Lower leg skin (tissue), 4 donors: Measurements from ENCODE around the gene CRTC3. TPM values are rescaled to one million over a fixed set of nuclear protein-coding genes. Genes with fewer than 3 reads are reported as not detected.
"Not testable (repeated sequence)": the region's sequence is repeated elsewhere in the genome, so short reads cannot be mapped to it uniquely, and the experiment has no call there.

ENCODE experiments used
- DNase-seq, 2 donors: peaks; one replicate each; pipeline ENCODE4 v3.0.0-alpha.2; 2019; ENCODE audit warnings: low spot score in 2 of 2
- H3K4me3 ChIP-seq: fragments of 200-600 bp; sonication (generic); 2 replicates; pipeline ENCODE4 v1.5.1; 2017; ENCODE audit warnings: mild to moderate bottlenecking, low read depth; ENCODE audit not compliant: poor library complexity, severe bottlenecking
- CTCF ChIP-seq, 3 donors: fragments of 450-650 bp; IDR thresholded peaks; one replicate each; pipeline ENCODE4 v1.5.1; 2016; ENCODE audit warnings: antibody characterized with exemption in 3 of 3, mild to moderate bottlenecking in 3 of 3, moderate library complexity in 2 of 3
- POLR2A ChIP-seq, 2 donors: fragments of 450-650 bp; IDR thresholded peaks; one replicate each; pipeline ENCODE4 v1.6.1; 2016 to 2017; ENCODE audit warnings: antibody characterized with exemption in 2 of 2, mild to moderate bottlenecking in 1 of 2, moderate library complexity in 1 of 2
- WGBS, 2 donors: methylation state at CpG; one replicate each; pipeline ENCODE4 v1.1.5; 2018; 5-methylcytosine and 5-hydroxymethylcytosine counted together
- intact Hi-C: fragments of 100-400 bp; cut with DNase I; formaldehyde crosslinking; loops from one replicate; pipeline ENCODE4 v1.15.0; 2023; ENCODE audit warnings: low total_unique reads
- total RNA-seq, 4 donors: library from RNA; depleted of rRNA; stranded (reverse); fragments of >200 nt; gene quantifications; one replicate each; pipeline ENCODE4 v1.1.0, GENCODE V29; 2016

The CRTC3 gene
- total RNA-seq, 4 donors from 2014 or later, result 27.3 to 32.5 (median 28.9) TPM

- DNase-seq, result no peak
- intact Hi-C loops, result loop anchor here (10.0 kb wide), 1 partner anchor 173 kb away; no protein-coding TSS in a partner anchor
- WGBS, 2 donors, result 65 to 66% methylated on average over 3 of the region's 3 CpGs
- H3K4me3 ChIP-seq, result no peak overlapping the region
- TF ChIP-seq POLR2A (IDR thresholded peaks at IDR 0.05), result no peak
- TF ChIP-seq CTCF (IDR thresholded peaks at IDR 0.05), result no peak
Measured at GRCh38 chr15:90497376-90497775, 32.3 kb upstream of the CRTC3 start.

- TF ChIP-seq CTCF (IDR thresholded peaks at IDR 0.05) (no peak), POLR2A (IDR thresholded peaks at IDR 0.05) (no peak)
- WGBS, 2 donors, result 52 to 57% methylated on average over 6 of the region's 6 CpGs
- H3K4me3 ChIP-seq, result no peak overlapping the region
- intact Hi-C loops, result loop anchor here (10.0 kb wide), 1 partner anchor 173 kb away; no protein-coding TSS in a partner anchor
- peak in 1 of 2 donors; percentile 39 for DNase-seq
Measured at GRCh38 chr15:90497912-90498311, 31.8 kb upstream of the CRTC3 start.

- TF ChIP-seq CTCF (IDR thresholded peaks at IDR 0.05), result no peak
- no peak for TF ChIP-seq POLR2A (IDR thresholded peaks at IDR 0.05)
- WGBS, 2 donors, result 85 to 87% methylated on average over 2 of the region's 2 CpGs
- intact Hi-C loops, result no loop called here
- no peak for DNase-seq
- no peak overlapping the region for H3K4me3 ChIP-seq
Measured at GRCh38 chr15:90500171-90500570, 29.6 kb upstream of the CRTC3 start.

GRCh38 chr15:90501898-90502297, 27.8 kb upstream of the CRTC3 start:
- no peak overlapping the region for H3K4me3 ChIP-seq
- intact Hi-C loops, result no loop called here
- TF ChIP-seq CTCF (IDR thresholded peaks at IDR 0.05), result no peak
- no peak for TF ChIP-seq POLR2A (IDR thresholded peaks at IDR 0.05)
- DNase-seq, result no peak
- 70 to 72% methylated on average over 4 of the region's 4 CpGs for WGBS, 2 donors

- H3K4me3 ChIP-seq, intact Hi-C loops, DNase-seq: not testable (repeated sequence)
- WGBS, 2 donors, result 95 to 97% methylated on average over 29 of the region's 29 CpGs
Measured at GRCh38 chr15:90510781-90511180, 18.9 kb upstream of the CRTC3 start.

GRCh38 chr15:90511211-90511618, 18.5 kb upstream of the CRTC3 start:
- H3K4me3 ChIP-seq, DNase-seq, intact Hi-C loops: not testable (repeated sequence)
- WGBS, 2 donors, result 90 to 93% methylated on average over 13 of the region's 13 CpGs

GRCh38 chr15:90512276-90512675, 17.4 kb upstream of the CRTC3 start:
- no peak for DNase-seq
- WGBS, 2 donors, result 64 to 74% methylated on average over 2 of the region's 2 CpGs
- no peak overlapping the region for H3K4me3 ChIP-seq
- no peak for TF ChIP-seq CTCF (IDR thresholded peaks at IDR 0.05)
- intact Hi-C loops, result no loop called here
